Suprapubic skin (tissue), 4 donors: ENCODE measurements around the gene SLC35D2. TPM values are rescaled to one million over a fixed set of nuclear protein-coding genes. Genes with fewer than 3 reads are reported as not detected.

Experiments used
- DNase-seq, 2 donors: peaks; one replicate each; pipeline ENCODE4 v3.0.0-alpha.2; 2019; ENCODE audit warnings: low spot score in 2 of 2
- H3K27ac ChIP-seq: fragments of 200-600 bp; sonication (generic); one replicate; pipeline ENCODE4 v1.5.1; 2019
- H3K27me3 ChIP-seq: fragments of 200-600 bp; sonication (generic); one replicate; pipeline ENCODE4 v1.5.1; 2019
- H3K36me3 ChIP-seq: fragments of 200-600 bp; sonication (generic); one replicate; pipeline ENCODE4 v1.5.1; 2019
- H3K4me1 ChIP-seq: fragments of 200-600 bp; sonication (generic); one replicate; pipeline ENCODE4 v1.5.1; 2019
- H3K4me3 ChIP-seq: fragments of 200-600 bp; sonication (generic); one replicate; pipeline ENCODE4 v1.5.1; 2019; ENCODE audit warnings: mild to moderate bottlenecking
- H3K9me3 ChIP-seq: fragments of 200-600 bp; sonication (generic); one replicate; pipeline ENCODE4 v1.5.1; 2019
- CTCF ChIP-seq, 2 donors: fragments of 200-600 bp in 1 of 2; fragments of 450-650 bp in 1 of 2; sonication (generic) in 1 of 2; IDR thresholded peaks; one replicate each; pipeline ENCODE4 v1.5.1; 2016 to 2019; ENCODE audit warnings: antibody characterized with exemption in 2 of 2, mild to moderate bottlenecking in 1 of 2, moderate library complexity in 1 of 2
- EP300 ChIP-seq: sonication (generic); formaldehyde crosslinking; IDR thresholded peaks from one replicate; pipeline ENCODE4 v1.6.1; 2017; ENCODE audit warnings: antibody characterized with exemption
- POLR2A ChIP-seq, 2 donors: fragments of 450-650 bp; IDR thresholded peaks; one replicate each; pipeline ENCODE4 v1.6.1; 2017; ENCODE audit warnings: antibody characterized with exemption in 2 of 2, mild to moderate bottlenecking in 2 of 2, moderate library complexity in 2 of 2
- POLR2AphosphoS5 ChIP-seq, 3 donors: sonication (generic); formaldehyde crosslinking; IDR thresholded peaks; one replicate each; pipeline ENCODE4 v1.6.1; 2017; ENCODE audit warnings: antibody characterized with exemption in 3 of 3
- WGBS: methylation state at CpG from one replicate; pipeline ENCODE4 v1.1.5; 2018; 5-methylcytosine and 5-hydroxymethylcytosine counted together
- total RNA-seq, 4 donors: library from RNA; depleted of rRNA; stranded (reverse); fragments of >200 nt; gene quantifications; one replicate each; pipeline ENCODE4 v1.1.0, GENCODE V29; 2016

SLC35D2 gene
- total RNA-seq, 4 donors from 2014 or later = 11.3 to 20.6 (median 17.9) TPM

GRCh38 chr9:96299823-96300222 lies 83.7 kb downstream of the SLC35D2 start:
- H3K36me3 ChIP-seq = no peaks in the 10 kb centered on the region
- no peak for DNase-seq
- H3K4me3 ChIP-seq = no peak overlapping the region
- 76% methylated on average over 4 of the region's 4 CpGs for WGBS
- no peaks in the 10 kb centered on the region for H3K9me3 ChIP-seq
- H3K4me1 ChIP-seq = no peaks in the 10 kb centered on the region
- no peaks in the 10 kb centered on the region for H3K27me3 ChIP-seq
- TF ChIP-seq POLR2AphosphoS5 (IDR thresholded peaks at IDR 0.05) = no peak
- TF ChIP-seq CTCF (IDR thresholded peaks at IDR 0.05) = no peak
- TF ChIP-seq POLR2A (IDR thresholded peaks at IDR 0.05) = no peak
- no peak for TF ChIP-seq EP300
- no peak overlapping the region for H3K27ac ChIP-seq

- TF ChIP-seq CTCF (IDR thresholded peaks at IDR 0.05) (no peak), POLR2A (IDR thresholded peaks at IDR 0.05) (no peak), POLR2AphosphoS5 (IDR thresholded peaks at IDR 0.05) (no peak), EP300 (no peak)
- no peaks in the 10 kb centered on the region for H3K9me3 ChIP-seq
- DNase-seq = no peak
- no peaks in the 10 kb centered on the region for H3K4me1 ChIP-seq
- H3K27ac ChIP-seq = no peak overlapping the region
- no peaks in the 10 kb centered on the region for H3K27me3 ChIP-seq
- no peaks in the 10 kb centered on the region for H3K36me3 ChIP-seq
- 89% methylated on average over 3 of the region's 3 CpGs for WGBS
- no peak overlapping the region for H3K4me3 ChIP-seq
Measured at GRCh38 chr9:96294159-96294545, 89.4 kb downstream of the SLC35D2 start.

GRCh38 chr9:96293498-96294158 lies 89.9 kb downstream of the SLC35D2 start:
- no peak for TF ChIP-seq EP300
- no peak for TF ChIP-seq POLR2A (IDR thresholded peaks at IDR 0.05)
- no peak for TF ChIP-seq POLR2AphosphoS5 (IDR thresholded peaks at IDR 0.05)
- TF ChIP-seq CTCF (IDR thresholded peaks at IDR 0.05) = no peak
- Histone ChIP-seq H3K27me3 (no peaks in the 10 kb centered on the region), H3K27ac (no peak overlapping the region), H3K9me3 (no peaks in the 10 kb centered on the region), H3K4me3 (no peak overlapping the region), H3K36me3 (no peaks in the 10 kb centered on the region), H3K4me1 (no peaks in the 10 kb centered on the region)
- WGBS = 85% methylated on average over 3 of the region's 3 CpGs
- no peak for DNase-seq

GRCh38 chr9:96289392-96289791 lies 94.1 kb downstream of the SLC35D2 start:
- Histone ChIP-seq H3K9me3 (no peaks in the 10 kb centered on the region), H3K27ac (no peak overlapping the region), H3K4me1 (no peaks in the 10 kb centered on the region), H3K27me3 (no peaks in the 10 kb centered on the region), H3K36me3 (no peaks in the 10 kb centered on the region), H3K4me3 (no peak overlapping the region)
- DNase-seq = no peak
- 75% methylated on average over 1 of the region's 2 CpGs for WGBS
- TF ChIP-seq POLR2A (IDR thresholded peaks at IDR 0.05) = no peak
- TF ChIP-seq CTCF (IDR thresholded peaks at IDR 0.05) = no peak
- no peak for TF ChIP-seq POLR2AphosphoS5 (IDR thresholded peaks at IDR 0.05)
- no peak for TF ChIP-seq EP300

- TF ChIP-seq POLR2AphosphoS5 (IDR thresholded peaks at IDR 0.05) (no peak), CTCF (IDR thresholded peaks at IDR 0.05) (no peak), EP300 (no peak), POLR2A (IDR thresholded peaks at IDR 0.05) (no peak)
- H3K9me3 ChIP-seq = no peaks in the 10 kb centered on the region
- H3K27me3 ChIP-seq = no peaks in the 10 kb centered on the region
- WGBS = 71% methylated on average over 6 of the region's 6 CpGs
- no peak for DNase-seq
- H3K4me3 ChIP-seq = no peak overlapping the region
- H3K27ac ChIP-seq = no peak overlapping the region
- H3K36me3 ChIP-seq = no peaks in the 10 kb centered on the region
- no peaks in the 10 kb centered on the region for H3K4me1 ChIP-seq
Measured at GRCh38 chr9:96281641-96282040, 101.9 kb downstream of the SLC35D2 start.
